ENCODE results near the gene FBXO45.
"Not testable (repeated sequence)": the region's sequence is repeated elsewhere in the genome, so short reads cannot be mapped to it uniquely, and the experiment has no call there.

Gene FBXO45

GRCh38 chr3:196558476-196558875 is 10.0 kb upstream of the FBXO45 start:
- DNase-seq, result no peak

- no peak for DNase-seq
Measured at GRCh38 chr3:196559826-196560225, 8.6 kb upstream of the FBXO45 start.

- DNase-seq, result no peak
Measured at GRCh38 chr3:196563721-196564225, 4.7 kb upstream of the FBXO45 start.

GRCh38 chr3:196569003-196569516 is 600 bp downstream of the FBXO45 start:
- DNase-seq, result no peak

- not testable (repeated sequence) for DNase-seq
Measured at GRCh38 chr3:196570332-196570731, 1.9 kb downstream of the FBXO45 start.

- no peak for DNase-seq
Measured at GRCh38 chr3:196572389-196572788, 3.9 kb downstream of the FBXO45 start.

- DNase-seq, result no peak
Measured at GRCh38 chr3:196585044-196585757, 16.7 kb downstream of the FBXO45 start.

GRCh38 chr3:196590279-196590678 is 21.8 kb downstream of the FBXO45 start:
- DNase-seq, result no peak

- DNase-seq, result no peak
Measured at GRCh38 chr3:196596355-196596754, 27.9 kb downstream of the FBXO45 start.

- not testable (repeated sequence) for DNase-seq
Measured at GRCh38 chr3:196597971-196598733, 29.7 kb downstream of the FBXO45 start.

GRCh38 chr3:196599734-196600128 is 31.3 kb downstream of the FBXO45 start:
- no peak for DNase-seq

GRCh38 chr3:196600359-196600758 is 31.9 kb downstream of the FBXO45 start:
- DNase-seq, result no peak

- no peak for DNase-seq
Measured at GRCh38 chr3:196602673-196603072, 34.2 kb downstream of the FBXO45 start.

GRCh38 chr3:196603683-196604082 is 35.2 kb downstream of the FBXO45 start:
- no peak for DNase-seq

- no peak for DNase-seq
Measured at GRCh38 chr3:196604548-196604947, 36.1 kb downstream of the FBXO45 start.

- DNase-seq, result no peak
Measured at GRCh38 chr3:196608693-196609092, 40.2 kb downstream of the FBXO45 start.

GRCh38 chr3:196609343-196609775 is 40.9 kb downstream of the FBXO45 start:
- peak; percentile 84 for DNase-seq

GRCh38 chr3:196609805-196610515 is 41.5 kb downstream of the FBXO45 start:
- no peak for DNase-seq

- no peak for DNase-seq
Measured at GRCh38 chr3:196611761-196612483, 43.5 kb downstream of the FBXO45 start.

- DNase-seq, result not testable (repeated sequence)
Measured at GRCh38 chr3:196615234-196615633, 46.8 kb downstream of the FBXO45 start.

GRCh38 chr3:196617256-196617655 is 48.8 kb downstream of the FBXO45 start:
- DNase-seq, result peak; percentile 49

GRCh38 chr3:196619223-196619622 is 50.8 kb downstream of the FBXO45 start:
- peak; percentile 45 for DNase-seq
